ENCODE results near the gene SNTB2. TPM values are rescaled to one million over a fixed set of nuclear protein-coding genes. Genes with fewer than 3 reads are reported as not detected.
A peak's percentile ranks its signal among the peaks of the same experiment; 100 is the strongest.

The SNTB2 gene
- total and polyA plus RNA-seq, 2 of the 13 experiments (the other 11 are each of a cell fraction or from before 2014, with no cell fraction given): 11.5 to 19.2 TPM

DNA sequence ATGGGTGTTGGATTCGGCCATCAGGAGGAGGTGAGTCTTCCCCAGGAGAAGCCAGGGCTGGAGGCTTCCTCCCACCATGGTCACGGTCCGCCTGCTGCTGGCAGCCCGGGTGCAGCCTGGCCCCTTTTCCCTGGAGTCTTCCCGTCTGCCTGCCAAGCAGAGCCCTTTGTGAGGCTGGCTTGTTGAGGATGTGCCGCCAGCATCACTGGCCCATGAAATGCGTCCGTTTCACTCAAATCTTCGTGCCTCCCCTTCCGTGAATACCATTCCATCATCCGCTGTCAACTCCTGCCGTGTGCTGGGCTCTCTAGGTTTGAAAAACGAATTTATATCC is 133.7 kb downstream of the SNTB2 start:
- no peak overlapping the region for H3K9ac ChIP-seq (ENCODE audit: insufficient read depth, low read depth, low read length)
- no peak overlapping the region for H2AFZ ChIP-seq (ENCODE audit: low read length)
- no TSS peak for BruUV-seq (replicated peaks)
- no peak for FAIRE-seq
- TF ChIP-seq AKAP8 (CRISPR knock-in tag; IDR thresholded peaks at IDR 0.05) (0 out of 2 replicates have a peak, but pooled peaks have one; percentile 55), AHR (CRISPR knock-in tag; IDR thresholded peaks at IDR 0.05) (no peak), RBM22 (optimal IDR thresholded peaks at IDR 0.05; ENCODE audit: low read length) (peak; percentile 58), ZNF724P (CRISPR knock-in tag; IDR thresholded peaks at IDR 0.05; ENCODE audit: borderline replicate concordance) (no peak), NONO (IDR thresholded peaks at IDR 0.05) (no peak), NONO (CRISPR knock-in tag; conservative IDR thresholded peaks at IDR 0.05) (0 out of 2 replicates have a peak, but pooled peaks have one; percentile 35), SOX6 (IDR thresholded peaks at IDR 0.05) (no peak), SOX6 (CRISPR knock-in tag; IDR thresholded peaks at IDR 0.05) (no peak)
- TF ChIP-seq, protein P1, sequence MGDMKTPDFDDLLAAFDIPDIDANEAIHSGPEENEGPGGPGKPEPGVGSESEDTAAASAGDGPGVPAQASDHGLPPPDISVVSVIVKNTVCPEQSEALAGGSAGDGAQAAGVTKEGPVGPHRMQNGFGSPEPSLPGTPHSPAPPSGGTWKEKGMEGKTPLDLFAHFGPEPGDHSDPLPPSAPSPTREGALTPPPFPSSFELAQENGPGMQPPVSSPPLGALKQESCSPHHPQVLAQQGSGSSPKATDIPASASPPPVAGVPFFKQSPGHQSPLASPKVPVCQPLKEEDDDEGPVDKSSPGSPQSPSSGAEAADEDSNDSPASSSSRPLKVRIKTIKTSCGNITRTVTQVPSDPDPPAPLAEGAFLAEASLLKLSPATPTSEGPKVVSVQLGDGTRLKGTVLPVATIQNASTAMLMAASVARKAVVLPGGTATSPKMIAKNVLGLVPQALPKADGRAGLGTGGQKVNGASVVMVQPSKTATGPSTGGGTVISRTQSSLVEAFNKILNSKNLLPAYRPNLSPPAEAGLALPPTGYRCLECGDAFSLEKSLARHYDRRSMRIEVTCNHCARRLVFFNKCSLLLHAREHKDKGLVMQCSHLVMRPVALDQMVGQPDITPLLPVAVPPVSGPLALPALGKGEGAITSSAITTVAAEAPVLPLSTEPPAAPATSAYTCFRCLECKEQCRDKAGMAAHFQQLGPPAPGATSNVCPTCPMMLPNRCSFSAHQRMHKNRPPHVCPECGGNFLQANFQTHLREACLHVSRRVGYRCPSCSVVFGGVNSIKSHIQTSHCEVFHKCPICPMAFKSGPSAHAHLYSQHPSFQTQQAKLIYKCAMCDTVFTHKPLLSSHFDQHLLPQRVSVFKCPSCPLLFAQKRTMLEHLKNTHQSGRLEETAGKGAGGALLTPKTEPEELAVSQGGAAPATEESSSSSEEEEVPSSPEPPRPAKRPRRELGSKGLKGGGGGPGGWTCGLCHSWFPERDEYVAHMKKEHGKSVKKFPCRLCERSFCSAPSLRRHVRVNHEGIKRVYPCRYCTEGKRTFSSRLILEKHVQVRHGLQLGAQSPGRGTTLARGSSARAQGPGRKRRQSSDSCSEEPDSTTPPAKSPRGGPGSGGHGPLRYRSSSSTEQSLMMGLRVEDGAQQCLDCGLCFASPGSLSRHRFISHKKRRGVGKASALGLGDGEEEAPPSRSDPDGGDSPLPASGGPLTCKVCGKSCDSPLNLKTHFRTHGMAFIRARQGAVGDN (CRISPR knock-in tag; IDR thresholded peaks at IDR 0.05): peak; percentile 31
- no peaks in the 10 kb centered on the region for H3K9me3 ChIP-seq (ENCODE audit: low read length)
- no peak overlapping the region for H3K27ac ChIP-seq (ENCODE audit: extremely low read length, insufficient read depth, low read length)
- intact Hi-C loops (cut with micrococcal nuclease; ENCODE audit: unreplicated experiment): no loop called here
- in situ Hi-C loops (cut with HindIII; ENCODE audit: extremely low pct_ligation_motif_present, low pct_unique_long_range_greater_than_20kb): no loop called here
- no peaks in the 10 kb centered on the region for H3K27me3 ChIP-seq (ENCODE audit: control insufficient read depth in 1 of 2, insufficient read depth in 2 of 2, low read length in 2 of 2)
- ATAC-seq: no peak
- CTCF ChIA-PET (ENCODE audit: low intra/inter-chr PET ratio, low total read pairs): no interaction called here
- POLR2A ChIA-PET: no interaction called here
- peaks cover 7% of the 10 kb centered on the region; the same call in 1 of the 2 replicates for H4K20me1 ChIP-seq (ENCODE audit: insufficient read depth, low read length)
- H3K4me2 ChIP-seq (ENCODE audit: low read depth, low read length): no peak overlapping the region
- H3K79me2 ChIP-seq (ENCODE audit: insufficient read depth, low read length): peaks cover 16% of the 10 kb centered on the region
- no peak for DNase-seq (ENCODE audit: low spot score)
- peaks cover 56 to 86% of the 10 kb centered on the region in 2 experiments for H3K36me3 ChIP-seq (replicated peaks in 1 of 2; ENCODE audit: control insufficient read depth in 1 of 2, insufficient read depth in 2 of 2, low read length in 2 of 2)
- peaks cover 18% of the 10 kb centered on the region for H3K4me1 ChIP-seq (ENCODE audit: insufficient read depth, low read length)
- 98% methylated on average over 13 of the region's 13 CpGs for WGBS (ENCODE audit: low lambda C conversion rate)
- H3K4me3 ChIP-seq (replicated peaks in 1 of 3; ENCODE audit: insufficient read depth in 1 of 3, low read depth in 2 of 3, low read length in 3 of 3): no peak overlapping the region
